Measurements from ENCODE around the gene SLC25A29.
"Not testable (repeated sequence)": the region's sequence is repeated elsewhere in the genome, so short reads cannot be mapped to it uniquely, and the experiment has no call there.

The SLC25A29 gene

GRCh38 chr14:100344657-100345056, 38.4 kb upstream of the SLC25A29 start:
- H3K9ac ChIP-seq (ENCODE audit: low read depth, low read length, poor library complexity); H4K91ac ChIP-seq (ENCODE audit: low read depth, low read length, poor library complexity); H3K4me3 ChIP-seq (ENCODE audit: low read length in 2 of 2); H2BK12ac ChIP-seq (ENCODE audit: low read length); H3K4ac ChIP-seq (ENCODE audit: low read length); H2AK5ac ChIP-seq (ENCODE audit: low read depth, low read length); H2BK5ac ChIP-seq (ENCODE audit: low read length); H3K14ac ChIP-seq (ENCODE audit: low read length); DNase-seq (ENCODE audit: low spot score); H3K4me1 ChIP-seq (ENCODE audit: control insufficient read depth in 2 of 2, insufficient read depth in 1 of 2, low read depth in 1 of 2, low read length in 2 of 2); H3K23ac ChIP-seq (ENCODE audit: low read depth, low read length, poor library complexity); H3K9me3 ChIP-seq (replicated peaks in 1 of 2; ENCODE audit: control insufficient read depth in 2 of 2, insufficient read depth in 1 of 2, low read depth in 1 of 2, low read length in 2 of 2); H3K18ac ChIP-seq (ENCODE audit: low read length); H4K8ac ChIP-seq (ENCODE audit: low read depth, low read length); H2BK120ac ChIP-seq (ENCODE audit: low read depth, low read length); H2BK15ac ChIP-seq (ENCODE audit: low read length); H3K27me3 ChIP-seq (ENCODE audit: control insufficient read depth in 3 of 3, insufficient read depth in 3 of 3, low read depth in 1 of 3, low read length in 3 of 3); H3K27ac ChIP-seq (replicated peaks; ENCODE audit: low read length); H2AFZ ChIP-seq (ENCODE audit: low read length); H3K4me2 ChIP-seq (ENCODE audit: insufficient read depth, low read length, poor library complexity, severe bottlenecking); H3K79me1 ChIP-seq (ENCODE audit: low read depth, low read length): not testable (repeated sequence)
- WGBS, 2 donors (ENCODE audit: extremely low coverage in 2 of 2, insufficient read length in 2 of 2, insufficient replicate concordance in 1 of 2), result no CpG with 5 or more reads among the region's 35 CpGs
- H3K36me3 ChIP-seq (replicated peaks in 1 of 2; ENCODE audit: control insufficient read depth in 2 of 2, insufficient read depth in 2 of 2, low read length in 2 of 2), result peaks cover 26 to 72% of the 10 kb centered on the region in 2 donors

DNA sequence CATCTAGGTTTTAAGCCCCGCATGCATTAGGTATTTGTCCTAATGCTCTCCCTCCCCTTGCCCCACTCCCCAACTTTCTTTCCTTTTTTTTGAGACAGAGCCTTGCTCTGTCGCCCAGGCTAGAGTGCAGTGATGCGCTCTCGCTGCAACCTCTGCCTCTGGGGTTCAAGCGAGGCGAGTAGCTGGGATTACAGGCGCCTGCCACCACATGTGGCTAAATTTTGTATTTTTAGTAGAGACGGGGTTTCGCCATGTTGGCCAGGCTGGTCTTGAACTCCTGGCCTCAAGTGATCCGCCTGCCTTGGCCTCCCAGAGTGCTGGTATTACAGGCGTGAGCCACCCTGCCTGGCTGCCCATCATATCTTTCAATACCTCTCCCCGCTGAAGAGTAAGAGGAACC, 36.6 kb upstream of the SLC25A29 start:
- H2BK15ac ChIP-seq (ENCODE audit: low read length); H2BK12ac ChIP-seq (ENCODE audit: low read length); DNase-seq (ENCODE audit: low spot score); H2AFZ ChIP-seq (ENCODE audit: low read length); H3K9ac ChIP-seq (ENCODE audit: low read depth, low read length, poor library complexity); H3K4me3 ChIP-seq (ENCODE audit: low read length in 2 of 2); H2BK5ac ChIP-seq (ENCODE audit: low read length); H3K27ac ChIP-seq (replicated peaks; ENCODE audit: low read length); H4K8ac ChIP-seq (ENCODE audit: low read depth, low read length); H2BK120ac ChIP-seq (ENCODE audit: low read depth, low read length); H3K79me1 ChIP-seq (ENCODE audit: low read depth, low read length); H3K4me1 ChIP-seq (ENCODE audit: control insufficient read depth in 2 of 2, insufficient read depth in 1 of 2, low read depth in 1 of 2, low read length in 2 of 2); H3K4me2 ChIP-seq (ENCODE audit: insufficient read depth, low read length, poor library complexity, severe bottlenecking); H2AK5ac ChIP-seq (ENCODE audit: low read depth, low read length); H4K91ac ChIP-seq (ENCODE audit: low read depth, low read length, poor library complexity); H3K9me3 ChIP-seq (replicated peaks in 1 of 2; ENCODE audit: control insufficient read depth in 2 of 2, insufficient read depth in 1 of 2, low read depth in 1 of 2, low read length in 2 of 2); H3K14ac ChIP-seq (ENCODE audit: low read length); H3K4ac ChIP-seq (ENCODE audit: low read length); H3K18ac ChIP-seq (ENCODE audit: low read length); H3K27me3 ChIP-seq (ENCODE audit: control insufficient read depth in 3 of 3, insufficient read depth in 3 of 3, low read depth in 1 of 3, low read length in 3 of 3); H3K23ac ChIP-seq (ENCODE audit: low read depth, low read length, poor library complexity): not testable (repeated sequence)
- H3K36me3 ChIP-seq (replicated peaks in 1 of 2; ENCODE audit: control insufficient read depth in 2 of 2, insufficient read depth in 2 of 2, low read length in 2 of 2), result peaks cover 26 to 63% of the 10 kb centered on the region in 2 donors
- no CpG with 5 or more reads among the region's 12 CpGs for WGBS, 2 donors (ENCODE audit: extremely low coverage in 2 of 2, insufficient read length in 2 of 2, insufficient replicate concordance in 1 of 2)

- Histone ChIP-seq H3K18ac (ENCODE audit: low read length) (no peak overlapping the region), H2BK12ac (ENCODE audit: low read length) (no peak overlapping the region), H3K27ac (replicated peaks; ENCODE audit: low read length) (no peak overlapping the region), H2AK5ac (ENCODE audit: low read depth, low read length) (no peak overlapping the region), H3K4ac (ENCODE audit: low read length) (no peak overlapping the region), H3K23ac (ENCODE audit: low read depth, low read length, poor library complexity) (peak overlapping the region; percentile 34), H2AFZ (ENCODE audit: low read length) (no peak overlapping the region), H3K9ac (ENCODE audit: low read depth, low read length, poor library complexity) (no peak overlapping the region), H3K9me3 (replicated peaks in 1 of 2; ENCODE audit: control insufficient read depth in 2 of 2, insufficient read depth in 1 of 2, low read depth in 1 of 2, low read length in 2 of 2) (no peaks in the 10 kb centered on the region), H2BK15ac (ENCODE audit: low read length) (no peak overlapping the region), H3K4me2 (ENCODE audit: insufficient read depth, low read length, poor library complexity, severe bottlenecking) (no peak overlapping the region), H2BK5ac (ENCODE audit: low read length) (no peak overlapping the region), H3K4me3 (ENCODE audit: low read length in 2 of 2) (no peak overlapping the region), H4K8ac (ENCODE audit: low read depth, low read length) (peak overlapping the region; percentile 65), H3K4me1 (ENCODE audit: control insufficient read depth in 2 of 2, insufficient read depth in 1 of 2, low read depth in 1 of 2, low read length in 2 of 2) (no peaks in the 10 kb centered on the region), H3K27me3 (ENCODE audit: control insufficient read depth in 3 of 3, insufficient read depth in 3 of 3, low read depth in 1 of 3, low read length in 3 of 3) (no peaks in the 10 kb centered on the region), H3K36me3 (replicated peaks in 1 of 2; ENCODE audit: control insufficient read depth in 2 of 2, insufficient read depth in 2 of 2, low read length in 2 of 2) (peaks cover 28 to 67% of the 10 kb centered on the region in 2 donors), H4K91ac (ENCODE audit: low read depth, low read length, poor library complexity) (no peak overlapping the region), H3K14ac (ENCODE audit: low read length) (no peak overlapping the region), H2BK120ac (ENCODE audit: low read depth, low read length) (no peak overlapping the region), H3K79me1 (ENCODE audit: low read depth, low read length) (peaks cover 1% of the 10 kb centered on the region)
- DNase-seq (ENCODE audit: low spot score), result no peak
- no CpG with 5 or more reads among the region's 11 CpGs for WGBS, 2 donors (ENCODE audit: extremely low coverage in 2 of 2, insufficient read length in 2 of 2, insufficient replicate concordance in 1 of 2)
Observed at GRCh38 chr14:100342195-100342594, 36.0 kb upstream of the SLC25A29 start.

GRCh38 chr14:100341301-100342031, 35.2 kb upstream of the SLC25A29 start:
- no peak for DNase-seq (ENCODE audit: low spot score)
- no peak overlapping the region for H3K27ac ChIP-seq (replicated peaks; ENCODE audit: low read length)
- no CpG with 5 or more reads among the region's 8 CpGs for WGBS, 2 donors (ENCODE audit: extremely low coverage in 2 of 2, insufficient read length in 2 of 2, insufficient replicate concordance in 1 of 2)
- no peaks in the 10 kb centered on the region for H3K9me3 ChIP-seq (replicated peaks in 1 of 2; ENCODE audit: control insufficient read depth in 2 of 2, insufficient read depth in 1 of 2, low read depth in 1 of 2, low read length in 2 of 2)
- no peak overlapping the region for H3K14ac ChIP-seq (ENCODE audit: low read length)
- H3K4me2 ChIP-seq (ENCODE audit: insufficient read depth, low read length, poor library complexity, severe bottlenecking), result no peak overlapping the region
- no peak overlapping the region for H3K23ac ChIP-seq (ENCODE audit: low read depth, low read length, poor library complexity)
- no peak overlapping the region for H2BK15ac ChIP-seq (ENCODE audit: low read length)
- no peak overlapping the region for H4K8ac ChIP-seq (ENCODE audit: low read depth, low read length)
- H3K79me1 ChIP-seq (ENCODE audit: low read depth, low read length), result peaks cover 1% of the 10 kb centered on the region
- H3K36me3 ChIP-seq (replicated peaks in 1 of 2; ENCODE audit: control insufficient read depth in 2 of 2, insufficient read depth in 2 of 2, low read length in 2 of 2), result peaks cover 31 to 67% of the 10 kb centered on the region in 2 donors
- no peak overlapping the region for H2AFZ ChIP-seq (ENCODE audit: low read length)
- no peak overlapping the region for H3K18ac ChIP-seq (ENCODE audit: low read length)
- H2BK120ac ChIP-seq (ENCODE audit: low read depth, low read length), result no peak overlapping the region
- H4K91ac ChIP-seq (ENCODE audit: low read depth, low read length, poor library complexity), result no peak overlapping the region
- H2BK12ac ChIP-seq (ENCODE audit: low read length), result no peak overlapping the region
- peak overlapping the region in 1 of 2 donors; percentile 26 for H3K4me3 ChIP-seq (ENCODE audit: low read length in 2 of 2)
- H3K4me1 ChIP-seq (ENCODE audit: control insufficient read depth in 2 of 2, insufficient read depth in 1 of 2, low read depth in 1 of 2, low read length in 2 of 2), result no peaks in the 10 kb centered on the region
- H2AK5ac ChIP-seq (ENCODE audit: low read depth, low read length), result no peak overlapping the region
- no peak overlapping the region for H3K4ac ChIP-seq (ENCODE audit: low read length)
- no peak overlapping the region for H3K9ac ChIP-seq (ENCODE audit: low read depth, low read length, poor library complexity)
- no peak overlapping the region for H2BK5ac ChIP-seq (ENCODE audit: low read length)
- no peaks in the 10 kb centered on the region for H3K27me3 ChIP-seq (ENCODE audit: control insufficient read depth in 3 of 3, insufficient read depth in 3 of 3, low read depth in 1 of 3, low read length in 3 of 3)

Data from neuronal stem cell (in vitro differentiated cells).